GM19328 (cell line): Measurements from ENCODE around the gene ARL13B.

ENCODE experiments used
- ATAC-seq: cut with Tn5 transposase; IDR thresholded peaks from one replicate; pipeline ENCODE4 v1.9.1; 2021; ENCODE audit warnings: mild to moderate bottlenecking, moderate library complexity; ENCODE audit not compliant: unreplicated experiment

Gene ARL13B

GRCh38 chr3:94093151-94093550 lies 113.2 kb downstream of the ARL13B start:
- no peak for ATAC-seq

- ATAC-seq = no peak
These were observed 115.2 kb downstream of the ARL13B start for GRCh38 chr3:94095111-94095510.

- no peak for ATAC-seq
These were observed 118.5 kb downstream of the ARL13B start for GRCh38 chr3:94098452-94098851.

- ATAC-seq = no peak
These were observed 119.4 kb downstream of the ARL13B start for GRCh38 chr3:94099311-94099710.

- ATAC-seq = no peak
These were observed 121.9 kb downstream of the ARL13B start for GRCh38 chr3:94101860-94102259.
